Breast epithelium (tissue), 4 donors: ENCODE measurements around the gene LCLAT1. TPM values are rescaled to one million over a fixed set of nuclear protein-coding genes. Genes with fewer than 3 reads are reported as not detected.
A peak's percentile ranks its signal among the peaks of the same experiment; 100 is the strongest.

Source experiments
- DNase-seq, 2 donors: peaks; one replicate each; pipeline ENCODE4 v3.0.0-alpha.2; 2019; ENCODE audit warnings: low spot score in 2 of 2
- H3K27ac ChIP-seq, 2 donors: fragments of 200-600 bp; sonication (generic) in 1 of 2; one replicate each; pipeline ENCODE4 v1.5.1; 2016 to 2019; ENCODE audit warnings: mild to moderate bottlenecking in 1 of 2
- H3K27me3 ChIP-seq, 2 donors: fragments of 200-600 bp; sonication (generic) in 1 of 2; one replicate each; pipeline versions ENCODE4 v1.5.1 to v1.6.0; 2017 to 2019; ENCODE audit warnings: control low read depth in 1 of 2, mild to moderate bottlenecking in 1 of 2
- H3K36me3 ChIP-seq: fragments of 200-600 bp; one replicate; pipeline ENCODE4 v1.5.1; 2019
- H3K4me1 ChIP-seq, 2 donors: fragments of 200-600 bp; sonication (generic); one replicate each; pipeline ENCODE4 v1.5.1; 2016 to 2019; ENCODE audit warnings: control low read depth in 1 of 2
- H3K4me3 ChIP-seq, 3 donors: fragments of 200-600 bp; sonication (generic); 1 replicate in 2 of 3; 2 replicates in 1 of 3; pipeline ENCODE4 v1.5.1; 2016 to 2019; ENCODE audit warnings: mild to moderate bottlenecking in 3 of 3, moderate library complexity in 2 of 3
- H3K9me3 ChIP-seq, 2 donors: fragments of 200-600 bp; sonication (generic) in 1 of 2; one replicate each; pipeline ENCODE4 v1.5.1; 2016 to 2019; ENCODE audit warnings: control low read depth in 1 of 2
- POLR2A ChIP-seq: fragments of 450-650 bp; IDR thresholded peaks from one replicate; pipeline ENCODE4 v1.6.1; 2016; ENCODE audit warnings: antibody characterized with exemption, mild to moderate bottlenecking, moderate library complexity
- POLR2AphosphoS5 ChIP-seq, 3 donors: sonication (generic); formaldehyde crosslinking; IDR thresholded peaks; one replicate each; pipeline ENCODE4 v1.6.1; 2017; ENCODE audit warnings: antibody characterized with exemption in 3 of 3
- intact Hi-C: fragments of 100-400 bp; cut with DNase I; formaldehyde crosslinking; loops from one replicate; pipeline ENCODE4 v1.15.1; 2023; ENCODE audit warnings: low total_unique reads
- total RNA-seq, 3 donors: library from RNA; depleted of rRNA; stranded (reverse); fragments of >200 nt; gene quantifications; one replicate each; pipeline ENCODE4 v1.1.0, GENCODE V29; 2016
- TF ChIP-seq, protein P1 (sequence below), 3 donors: fragments of 450-650 bp; IDR thresholded peaks; one replicate each; pipeline ENCODE4 v1.5.1; 2016 to 2017; ENCODE audit warnings: antibody characterized with exemption in 3 of 3, mild to moderate bottlenecking in 3 of 3, moderate library complexity in 3 of 3

The LCLAT1 gene
- total RNA-seq, 3 donors from 2014 or later = 8.0 to 20.6 (median 19.7) TPM

GRCh38 chr2:30443081-30443480, 4.0 kb upstream of the LCLAT1 start:
- TF ChIP-seq POLR2A = no peak
- TF ChIP-seq, protein P1, sequence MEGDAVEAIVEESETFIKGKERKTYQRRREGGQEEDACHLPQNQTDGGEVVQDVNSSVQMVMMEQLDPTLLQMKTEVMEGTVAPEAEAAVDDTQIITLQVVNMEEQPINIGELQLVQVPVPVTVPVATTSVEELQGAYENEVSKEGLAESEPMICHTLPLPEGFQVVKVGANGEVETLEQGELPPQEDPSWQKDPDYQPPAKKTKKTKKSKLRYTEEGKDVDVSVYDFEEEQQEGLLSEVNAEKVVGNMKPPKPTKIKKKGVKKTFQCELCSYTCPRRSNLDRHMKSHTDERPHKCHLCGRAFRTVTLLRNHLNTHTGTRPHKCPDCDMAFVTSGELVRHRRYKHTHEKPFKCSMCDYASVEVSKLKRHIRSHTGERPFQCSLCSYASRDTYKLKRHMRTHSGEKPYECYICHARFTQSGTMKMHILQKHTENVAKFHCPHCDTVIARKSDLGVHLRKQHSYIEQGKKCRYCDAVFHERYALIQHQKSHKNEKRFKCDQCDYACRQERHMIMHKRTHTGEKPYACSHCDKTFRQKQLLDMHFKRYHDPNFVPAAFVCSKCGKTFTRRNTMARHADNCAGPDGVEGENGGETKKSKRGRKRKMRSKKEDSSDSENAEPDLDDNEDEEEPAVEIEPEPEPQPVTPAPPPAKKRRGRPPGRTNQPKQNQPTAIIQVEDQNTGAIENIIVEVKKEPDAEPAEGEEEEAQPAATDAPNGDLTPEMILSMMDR (IDR thresholded peaks at IDR 0.05) = no peak
- no peak for TF ChIP-seq POLR2AphosphoS5 (IDR thresholded peaks at IDR 0.05)
- no peak overlapping the region for H3K27ac ChIP-seq
- intact Hi-C loops = loop anchor here (10.0 kb wide), 1 partner anchor 208 kb away; the partner anchor contains the start of gene LBH

GRCh38 chr2:30444273-30444672, 2.8 kb upstream of the LCLAT1 start:
- DNase-seq = no peak
- TF ChIP-seq, protein P1 (IDR thresholded peaks at IDR 0.05) = no peak
- TF ChIP-seq POLR2AphosphoS5 (IDR thresholded peaks at IDR 0.05) (peak in 1 of 3 donors; percentile 52), POLR2A (no peak)
- no peaks in the 10 kb centered on the region for H3K36me3 ChIP-seq
- no peak overlapping the region for H3K27ac ChIP-seq
- no peaks in the 10 kb centered on the region for H3K27me3 ChIP-seq
- no peaks in the 10 kb centered on the region for H3K4me1 ChIP-seq
- no peaks in the 10 kb centered on the region for H3K9me3 ChIP-seq
- no peak overlapping the region for H3K4me3 ChIP-seq
- intact Hi-C loops = loop anchor here (10.0 kb wide), 1 partner anchor 209 kb away; the partner anchor contains the start of gene LBH

More at GRCh38 chr2:30443081-30443480, 4.0 kb upstream of the LCLAT1 start:
- H3K36me3 ChIP-seq = no peaks in the 10 kb centered on the region
- H3K9me3 ChIP-seq = no peaks in the 10 kb centered on the region
- no peaks in the 10 kb centered on the region for H3K27me3 ChIP-seq
- DNase-seq = no peak
- H3K4me3 ChIP-seq = no peak overlapping the region
- no peaks in the 10 kb centered on the region for H3K4me1 ChIP-seq

GRCh38 chr2:30445266-30445821, 1.7 kb upstream of the LCLAT1 start:
- Histone ChIP-seq H3K27ac (no peak overlapping the region), H3K27me3 (no peaks in the 10 kb centered on the region), H3K9me3 (no peaks in the 10 kb centered on the region), H3K4me1 (no peaks in the 10 kb centered on the region), H3K4me3 (no peak overlapping the region), H3K36me3 (no peaks in the 10 kb centered on the region)
- intact Hi-C loops = loop anchor here (10.0 kb wide), 1 partner anchor 211 kb away; the partner anchor contains the start of gene LBH
- TF ChIP-seq, protein P1 (IDR thresholded peaks at IDR 0.05) = no peak
- TF ChIP-seq POLR2AphosphoS5 (IDR thresholded peaks at IDR 0.05) = peak in 2 of 3 donors; percentile 37 to 40
- DNase-seq = no peak

GRCh38 chr2:30446602-30447148, 371 bp upstream of the LCLAT1 start:
- Histone ChIP-seq H3K4me3 (peak overlapping the region; percentile 81 to 93 (median 87)), H3K9me3 (no peaks in the 10 kb centered on the region), H3K27me3 (no peaks in the 10 kb centered on the region), H3K36me3 (no peaks in the 10 kb centered on the region), H3K4me1 (no peaks in the 10 kb centered on the region), H3K27ac (peak overlapping the region; percentile 61 to 82)
- DNase-seq = no peak
- intact Hi-C loops = loop anchor here (10.0 kb wide), 1 partner anchor 212 kb away; the partner anchor contains the start of gene LBH
- TF ChIP-seq POLR2A (no peak), POLR2AphosphoS5 (IDR thresholded peaks at IDR 0.05) (no peak)
- TF ChIP-seq, protein P1 (IDR thresholded peaks at IDR 0.05) = no peak

DNA sequence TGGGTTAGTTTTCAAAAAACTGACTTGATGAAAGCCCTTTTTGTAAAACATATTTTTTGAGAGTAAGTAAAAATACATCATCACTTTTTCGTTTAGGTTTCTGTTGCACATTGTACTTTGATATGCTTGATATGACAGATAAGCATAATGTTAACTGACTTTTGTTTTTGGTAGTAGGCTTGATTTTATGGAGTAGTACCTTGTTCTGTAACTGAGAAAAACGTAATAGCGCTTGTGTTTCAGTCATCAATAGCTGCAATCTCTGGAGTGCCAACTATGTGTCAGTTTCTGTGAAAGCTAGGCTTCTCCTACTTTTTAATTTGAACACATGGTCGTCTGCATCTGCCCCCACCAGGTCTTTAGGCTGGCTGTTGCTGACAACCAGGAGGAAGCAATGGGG, 1.3 kb downstream of the LCLAT1 start:
- intact Hi-C loops = loop anchor here (10.0 kb wide), 1 partner anchor 214 kb away; the partner anchor contains the start of gene LBH
- Histone ChIP-seq H3K36me3 (no peaks in the 10 kb centered on the region), H3K4me1 (no peaks in the 10 kb centered on the region), H3K9me3 (no peaks in the 10 kb centered on the region), H3K4me3 (peak overlapping the region in 2 of 3 donors; percentile 81 to 93), H3K27me3 (no peaks in the 10 kb centered on the region), H3K27ac (no peak overlapping the region)
- TF ChIP-seq POLR2AphosphoS5 (IDR thresholded peaks at IDR 0.05) = no peak
- no peak for TF ChIP-seq POLR2A
- TF ChIP-seq, protein P1 (IDR thresholded peaks at IDR 0.05) = no peak
- DNase-seq = no peak
